PC-3 (cell line): Measurements from ENCODE around the gene TMEM11.

Experiments
- EZH2 ChIP-seq: fragments of 300-600 bp; sonication (generic); IDR thresholded peaks from one replicate; pipeline ENCODE4 v1.6.1; 2017; ENCODE audit warnings: antibody characterized with exemption, mild to moderate bottlenecking, low read length; ENCODE audit not compliant: unreplicated experiment
- EZH2phosphoT487 ChIP-seq: fragments of 300-600 bp; sonication (generic); IDR thresholded peaks from 2 replicates; pipeline ENCODE4 v1.6.1; 2018; ENCODE audit warnings: mild to moderate bottlenecking, antibody characterized with exemption, low read length, borderline replicate concordance
- TF ChIP-seq, protein P1 (sequence below): fragments of 300-600 bp; sonication (generic); conservative IDR thresholded peaks from 2 replicates; pipeline ENCODE4 v1.5.1; 2017; ENCODE audit warnings: antibody characterized with exemption, low read depth, mild to moderate bottlenecking, low read length

DNA sequence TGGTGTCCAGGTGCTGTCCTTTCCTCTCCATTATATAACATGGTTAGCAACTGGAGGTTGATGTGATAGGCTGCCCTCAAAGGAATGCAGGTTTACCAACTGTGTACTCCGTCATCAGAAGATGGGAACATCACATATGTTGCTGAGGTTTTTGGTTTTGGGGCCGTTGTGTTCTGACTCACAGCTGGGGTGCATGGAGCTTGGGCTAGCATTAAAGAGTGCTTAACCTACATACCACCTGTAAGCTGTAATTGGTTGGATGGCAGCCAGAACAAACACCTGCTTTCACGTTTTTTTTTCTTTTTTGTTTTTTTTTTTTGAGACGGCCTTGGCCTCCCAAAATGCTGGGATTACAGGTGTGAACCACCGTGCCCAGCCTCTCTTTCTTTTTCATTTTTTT, 20.9 kb downstream of the TMEM11 start:
- TF ChIP-seq, protein P1, sequence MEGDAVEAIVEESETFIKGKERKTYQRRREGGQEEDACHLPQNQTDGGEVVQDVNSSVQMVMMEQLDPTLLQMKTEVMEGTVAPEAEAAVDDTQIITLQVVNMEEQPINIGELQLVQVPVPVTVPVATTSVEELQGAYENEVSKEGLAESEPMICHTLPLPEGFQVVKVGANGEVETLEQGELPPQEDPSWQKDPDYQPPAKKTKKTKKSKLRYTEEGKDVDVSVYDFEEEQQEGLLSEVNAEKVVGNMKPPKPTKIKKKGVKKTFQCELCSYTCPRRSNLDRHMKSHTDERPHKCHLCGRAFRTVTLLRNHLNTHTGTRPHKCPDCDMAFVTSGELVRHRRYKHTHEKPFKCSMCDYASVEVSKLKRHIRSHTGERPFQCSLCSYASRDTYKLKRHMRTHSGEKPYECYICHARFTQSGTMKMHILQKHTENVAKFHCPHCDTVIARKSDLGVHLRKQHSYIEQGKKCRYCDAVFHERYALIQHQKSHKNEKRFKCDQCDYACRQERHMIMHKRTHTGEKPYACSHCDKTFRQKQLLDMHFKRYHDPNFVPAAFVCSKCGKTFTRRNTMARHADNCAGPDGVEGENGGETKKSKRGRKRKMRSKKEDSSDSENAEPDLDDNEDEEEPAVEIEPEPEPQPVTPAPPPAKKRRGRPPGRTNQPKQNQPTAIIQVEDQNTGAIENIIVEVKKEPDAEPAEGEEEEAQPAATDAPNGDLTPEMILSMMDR = no peak
- TF ChIP-seq EZH2 (no peak), EZH2phosphoT487 (no peak)
